ENCODE results near the gene FOXP1.

DNA sequence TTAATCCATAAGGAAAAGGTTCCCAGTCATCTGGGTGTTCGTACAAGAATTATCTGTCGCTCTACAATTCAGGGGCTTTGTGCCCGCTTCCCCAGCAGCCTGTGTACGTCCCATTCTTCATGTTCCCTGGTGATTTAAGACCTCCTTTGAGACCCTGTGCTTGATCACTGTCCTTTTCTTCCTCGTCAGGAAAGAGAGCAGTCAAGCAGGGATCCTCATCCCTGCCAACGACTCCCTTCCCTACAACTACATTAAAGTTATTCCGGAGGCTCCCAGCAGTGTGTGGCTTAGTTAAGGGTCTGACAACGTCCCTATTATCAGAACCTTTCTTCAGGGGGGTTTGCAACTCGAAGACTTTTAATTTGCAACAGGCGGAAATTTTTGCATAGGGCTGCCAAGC lies 175.7 kb downstream of the FOXP1 start:
- TF ChIP-seq, protein P1, sequence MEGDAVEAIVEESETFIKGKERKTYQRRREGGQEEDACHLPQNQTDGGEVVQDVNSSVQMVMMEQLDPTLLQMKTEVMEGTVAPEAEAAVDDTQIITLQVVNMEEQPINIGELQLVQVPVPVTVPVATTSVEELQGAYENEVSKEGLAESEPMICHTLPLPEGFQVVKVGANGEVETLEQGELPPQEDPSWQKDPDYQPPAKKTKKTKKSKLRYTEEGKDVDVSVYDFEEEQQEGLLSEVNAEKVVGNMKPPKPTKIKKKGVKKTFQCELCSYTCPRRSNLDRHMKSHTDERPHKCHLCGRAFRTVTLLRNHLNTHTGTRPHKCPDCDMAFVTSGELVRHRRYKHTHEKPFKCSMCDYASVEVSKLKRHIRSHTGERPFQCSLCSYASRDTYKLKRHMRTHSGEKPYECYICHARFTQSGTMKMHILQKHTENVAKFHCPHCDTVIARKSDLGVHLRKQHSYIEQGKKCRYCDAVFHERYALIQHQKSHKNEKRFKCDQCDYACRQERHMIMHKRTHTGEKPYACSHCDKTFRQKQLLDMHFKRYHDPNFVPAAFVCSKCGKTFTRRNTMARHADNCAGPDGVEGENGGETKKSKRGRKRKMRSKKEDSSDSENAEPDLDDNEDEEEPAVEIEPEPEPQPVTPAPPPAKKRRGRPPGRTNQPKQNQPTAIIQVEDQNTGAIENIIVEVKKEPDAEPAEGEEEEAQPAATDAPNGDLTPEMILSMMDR (IDR thresholded peaks at IDR 0.05; ENCODE audit: poor library complexity), result no peak
- no peak for TF ChIP-seq EZH2phosphoT487 (IDR thresholded peaks at IDR 0.05; ENCODE audit: low read depth, severe bottlenecking, unreplicated experiment)
